OCI-LY1 (cell line): ENCODE measurements around the gene EGFL7.

ENCODE experiments used
- H2AFZ ChIP-seq: fragments of 200-600 bp; sonication (generic), shearing (Covaris generic); 2 replicates; pipeline ENCODE4 v1.6.0; 2014; ENCODE audit warnings: antibody characterized with exemption, mild to moderate bottlenecking, low read length
- H3F3A ChIP-seq: fragments of 200-600 bp; sonication (generic), shearing (Covaris generic); 2 replicates; pipeline ENCODE4 v1.6.0; 2014; ENCODE audit warnings: mild to moderate bottlenecking, antibody characterized with exemption, low read length, moderate library complexity; ENCODE audit not compliant: insufficient read depth
- H3K27ac ChIP-seq: fragments of 200-600 bp; sonication (generic); 2 replicates; pipeline ENCODE4 v1.5.1; 2014; ENCODE audit warnings: low read length, mixed run types, mild to moderate bottlenecking, low read depth; ENCODE audit not compliant: poor library complexity, severe bottlenecking
- H3K27me3 ChIP-seq: fragments of 200-600 bp; sonication (generic); 2 replicates; pipeline ENCODE4 v1.6.0; 2014; ENCODE audit warnings: antibody characterized with exemption, mild to moderate bottlenecking, low read length, moderate library complexity; ENCODE audit not compliant: insufficient read depth
- H3K36me3 ChIP-seq: fragments of 200-600 bp; sonication (generic); 2 replicates; pipeline ENCODE4 v1.6.1; 2014; ENCODE audit warnings: mild to moderate bottlenecking, antibody characterized with exemption, low read length, moderate library complexity, mixed read lengths; ENCODE audit not compliant: insufficient read depth
- H3K4me1 ChIP-seq: fragments of 200-600 bp; sonication (generic); 2 replicates; pipeline ENCODE4 v1.5.1; 2014; ENCODE audit warnings: mild to moderate bottlenecking, low read length, moderate library complexity; ENCODE audit not compliant: insufficient read depth, severe bottlenecking
- H3K4me2 ChIP-seq: fragments of 200-600 bp; sonication (generic), shearing (Covaris generic); 2 replicates; pipeline ENCODE4 v1.6.1; 2014; ENCODE audit warnings: low read length
- H3K4me3 ChIP-seq: fragments of 200-600 bp; sonication (generic); 2 replicates; pipeline ENCODE4 v1.5.1; 2014; ENCODE audit warnings: low read length, low read depth, mild to moderate bottlenecking, mixed read lengths; ENCODE audit not compliant: poor library complexity, severe bottlenecking
- H3K79me2 ChIP-seq: fragments of 200-600 bp; shearing (Covaris generic); 2 replicates; pipeline ENCODE4 v1.6.1; 2016; ENCODE audit warnings: mixed run types, low read length, mixed read lengths; ENCODE audit not compliant: insufficient read depth
- H3K9ac ChIP-seq: fragments of 200-600 bp; sonication (generic), shearing (Covaris generic); 2 replicates; pipeline ENCODE4 v1.6.1; 2014; ENCODE audit warnings: mild to moderate bottlenecking, low read length, mixed read lengths
- H3K9me2 ChIP-seq: fragments of 200-600 bp; sonication (generic), shearing (Covaris generic); 2 replicates; pipeline ENCODE4 v1.6.1; 2014; ENCODE audit warnings: low read depth, mild to moderate bottlenecking, low read length, mixed read lengths
- H3K9me3 ChIP-seq: fragments of 200-600 bp; shearing (Covaris generic); 2 replicates; pipeline ENCODE4 v1.6.1; 2014; ENCODE audit warnings: low read length, mixed read lengths
- H4K20me1 ChIP-seq: fragments of 200-600 bp; sonication (generic), shearing (Covaris generic); 2 replicates; pipeline ENCODE4 v1.6.0; 2016; ENCODE audit warnings: mild to moderate bottlenecking, low read length; ENCODE audit not compliant: insufficient read depth
- EZH2 ChIP-seq: fragments of 200-600 bp; sonication (generic), shearing (Covaris generic); IDR thresholded peaks from 2 replicates; pipeline ENCODE4 v1.8.0; 2017; ENCODE audit warnings: borderline replicate concordance, mixed run types, mild to moderate bottlenecking, antibody characterized with exemption, low read length, moderate library complexity, mixed read lengths
- TF ChIP-seq, protein P1 (sequence below): fragments of 200-600 bp; sonication (generic), shearing (Covaris generic); IDR thresholded peaks from 2 replicates; pipeline ENCODE4 v1.5.1; 2017; ENCODE audit warnings: mild to moderate bottlenecking, antibody characterized with exemption, low read length, moderate library complexity, mixed read lengths

The EGFL7 gene

DNA sequence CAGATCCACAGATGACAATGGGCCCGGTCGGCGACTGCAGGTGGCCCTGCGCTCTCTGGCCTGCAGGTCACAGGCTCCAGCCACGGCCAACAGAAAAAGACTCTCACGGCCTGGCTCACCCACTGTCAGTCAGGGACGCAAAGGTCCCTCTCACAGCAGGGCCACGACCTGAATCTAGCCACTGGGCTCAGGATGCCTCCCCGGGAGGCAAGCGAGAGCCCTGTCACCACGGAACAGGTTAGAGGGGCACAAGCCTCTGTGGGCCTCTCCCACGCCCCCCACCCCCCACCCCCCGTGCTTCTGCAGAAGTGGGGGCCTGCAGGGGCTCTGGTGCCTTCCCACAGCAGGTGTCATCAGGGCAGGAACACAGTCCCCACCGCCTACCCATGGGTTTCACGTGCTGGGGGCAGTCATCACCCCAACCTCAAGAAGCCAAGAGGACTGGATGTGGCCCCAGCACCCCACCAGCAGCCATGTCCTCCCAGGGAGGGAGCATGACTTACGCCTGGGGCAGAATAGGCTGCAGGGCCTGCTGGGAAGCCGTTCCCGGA, 17.3 kb upstream of the EGFL7 start:
- H3K4me2 ChIP-seq = no peak overlapping the region

DNA sequence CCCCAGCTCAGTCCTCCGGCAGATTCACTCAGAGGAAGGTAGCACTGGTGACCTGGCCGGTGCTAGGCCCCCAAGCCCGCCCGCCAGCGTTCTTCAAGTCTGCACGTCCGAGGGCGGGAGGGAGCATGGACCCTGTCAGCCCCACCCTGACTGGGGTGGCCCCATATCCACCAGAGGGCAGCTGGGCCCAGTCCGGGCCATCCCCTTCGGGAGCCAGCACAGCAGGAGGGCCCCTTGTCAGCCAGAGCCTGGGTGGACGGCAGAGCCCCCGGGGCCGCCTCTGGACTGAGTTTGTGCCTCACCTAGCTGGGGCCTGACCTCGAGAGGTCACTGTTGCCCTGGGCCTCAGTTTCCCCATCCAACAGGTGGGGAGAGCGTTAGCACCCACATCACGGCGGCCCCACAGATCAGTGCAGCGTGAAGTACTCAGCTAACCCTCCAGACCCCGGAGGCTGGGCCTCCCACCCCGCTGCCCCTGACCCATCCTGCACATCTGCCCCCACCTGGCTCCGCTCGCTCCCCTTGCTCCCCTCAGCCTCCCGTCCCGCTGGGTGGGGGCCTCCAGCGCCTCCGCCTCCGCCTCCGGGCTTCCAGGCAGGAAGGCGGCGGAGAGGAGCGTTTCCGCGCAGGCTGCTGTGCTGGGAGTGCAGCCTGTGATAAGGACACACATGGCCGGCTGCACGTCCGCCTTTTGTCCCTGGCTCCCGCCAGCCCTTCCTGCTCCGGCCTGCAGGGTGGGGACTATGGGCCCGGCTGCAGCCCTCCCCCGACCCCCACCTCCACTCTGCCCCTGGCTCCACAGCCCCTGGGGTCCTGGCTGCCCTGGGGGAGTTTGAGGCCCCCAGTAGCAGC, 16.6 kb upstream of the EGFL7 start:
- Histone ChIP-seq H3K79me2 (no peaks in the 10 kb centered on the region), H4K20me1 (no peaks in the 10 kb centered on the region), H3K4me2 (no peak overlapping the region), H3K27me3 (peaks cover 7% of the 10 kb centered on the region; the same call in 1 of the 2 replicates), H3K9me3 (no peaks in the 10 kb centered on the region), H3K36me3 (no peaks in the 10 kb centered on the region), H3K9ac (no peak overlapping the region), H3K4me3 (no peak overlapping the region), H3F3A (no peaks in the 10 kb centered on the region), H2AFZ (no peak overlapping the region), H3K9me2 (no peaks in the 10 kb centered on the region), H3K27ac (no peak overlapping the region), H3K4me1 (no peaks in the 10 kb centered on the region)
- TF ChIP-seq EZH2 = no peak
- TF ChIP-seq, protein P1, sequence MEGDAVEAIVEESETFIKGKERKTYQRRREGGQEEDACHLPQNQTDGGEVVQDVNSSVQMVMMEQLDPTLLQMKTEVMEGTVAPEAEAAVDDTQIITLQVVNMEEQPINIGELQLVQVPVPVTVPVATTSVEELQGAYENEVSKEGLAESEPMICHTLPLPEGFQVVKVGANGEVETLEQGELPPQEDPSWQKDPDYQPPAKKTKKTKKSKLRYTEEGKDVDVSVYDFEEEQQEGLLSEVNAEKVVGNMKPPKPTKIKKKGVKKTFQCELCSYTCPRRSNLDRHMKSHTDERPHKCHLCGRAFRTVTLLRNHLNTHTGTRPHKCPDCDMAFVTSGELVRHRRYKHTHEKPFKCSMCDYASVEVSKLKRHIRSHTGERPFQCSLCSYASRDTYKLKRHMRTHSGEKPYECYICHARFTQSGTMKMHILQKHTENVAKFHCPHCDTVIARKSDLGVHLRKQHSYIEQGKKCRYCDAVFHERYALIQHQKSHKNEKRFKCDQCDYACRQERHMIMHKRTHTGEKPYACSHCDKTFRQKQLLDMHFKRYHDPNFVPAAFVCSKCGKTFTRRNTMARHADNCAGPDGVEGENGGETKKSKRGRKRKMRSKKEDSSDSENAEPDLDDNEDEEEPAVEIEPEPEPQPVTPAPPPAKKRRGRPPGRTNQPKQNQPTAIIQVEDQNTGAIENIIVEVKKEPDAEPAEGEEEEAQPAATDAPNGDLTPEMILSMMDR = no peak

More for the DNA sequence above, 17.3 kb upstream of the EGFL7 start:
- Histone ChIP-seq H3K27me3 (peaks cover 7% of the 10 kb centered on the region; the same call in 1 of the 2 replicates), H3F3A (no peaks in the 10 kb centered on the region), H3K27ac (no peak overlapping the region), H3K79me2 (no peaks in the 10 kb centered on the region), H3K36me3 (no peaks in the 10 kb centered on the region), H4K20me1 (no peaks in the 10 kb centered on the region), H2AFZ (no peak overlapping the region), H3K4me1 (no peaks in the 10 kb centered on the region), H3K9me3 (no peaks in the 10 kb centered on the region), H3K9ac (no peak overlapping the region), H3K9me2 (no peaks in the 10 kb centered on the region), H3K4me3 (no peak overlapping the region)
- TF ChIP-seq EZH2 = no peak
- TF ChIP-seq, protein P1 = no peak

DNA sequence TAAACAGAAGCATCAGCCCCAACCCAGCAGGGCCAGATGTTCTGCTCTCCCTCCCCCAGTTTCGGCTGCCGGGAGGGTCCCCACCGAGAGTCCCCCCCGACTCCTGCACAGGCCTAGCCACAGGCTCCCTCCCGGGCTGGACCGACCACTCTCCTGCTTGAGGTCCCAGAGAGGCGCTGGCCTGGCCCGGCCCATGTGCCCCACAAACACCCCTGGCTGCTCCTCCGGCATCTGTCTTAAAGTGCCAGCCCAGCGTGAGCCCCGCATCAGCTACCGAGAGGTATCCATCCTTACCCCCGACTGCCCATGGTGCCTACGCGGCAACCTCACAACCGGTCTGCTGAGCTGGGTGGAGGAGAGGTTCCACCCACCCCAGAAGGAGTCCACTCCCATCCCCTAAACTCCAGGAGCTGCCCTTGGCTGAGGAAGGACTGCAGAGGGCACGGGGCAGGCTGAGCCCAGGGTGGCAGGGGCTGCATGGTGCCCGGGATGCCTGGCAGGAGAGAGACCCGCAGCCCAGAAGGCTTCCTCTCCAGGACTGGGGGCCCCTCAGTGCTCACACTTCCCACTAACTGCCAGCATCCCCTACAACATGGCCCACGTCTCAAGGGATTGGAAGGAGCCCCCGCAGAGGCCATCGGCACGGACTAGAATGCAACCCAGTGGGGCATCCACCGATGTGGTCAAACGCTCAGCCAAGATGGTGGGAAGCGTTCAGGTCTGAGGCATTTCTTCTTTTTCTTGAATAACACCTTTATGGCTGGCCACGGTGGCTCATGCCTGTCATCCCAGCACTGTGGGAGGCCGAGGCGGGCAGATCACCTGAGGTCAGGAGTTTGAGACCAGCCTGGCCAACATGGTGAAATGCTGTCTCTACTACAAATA, 15.6 kb upstream of the EGFL7 start:
- no peaks in the 10 kb centered on the region for H3K9me2 ChIP-seq
- H3K4me3 ChIP-seq = no peak overlapping the region
- H3K36me3 ChIP-seq = no peaks in the 10 kb centered on the region
- H3F3A ChIP-seq = no peaks in the 10 kb centered on the region
- H3K9ac ChIP-seq = no peak overlapping the region
- H3K79me2 ChIP-seq = no peaks in the 10 kb centered on the region
- no peaks in the 10 kb centered on the region for H3K4me1 ChIP-seq
- peaks cover 10% of the 10 kb centered on the region; the same call in 1 of the 2 replicates for H3K27me3 ChIP-seq
- H4K20me1 ChIP-seq = no peaks in the 10 kb centered on the region
- TF ChIP-seq, protein P1 = no peak
- TF ChIP-seq EZH2 = no peak
- no peak overlapping the region for H3K4me2 ChIP-seq
- H3K27ac ChIP-seq = no peak overlapping the region
- H2AFZ ChIP-seq = no peak overlapping the region
- H3K9me3 ChIP-seq = no peaks in the 10 kb centered on the region
